NOMO-1 treated with DMSO at 0.1 percent for 48 hours (cell line): Measurements from ENCODE around the gene AGK.
"Not testable (repeated sequence)": the region's sequence is repeated elsewhere in the genome, so short reads cannot be mapped to it uniquely, and the experiment has no call there.

Experiments
- DNase-seq: peaks from one replicate; lab custom pipeline; 2025; ENCODE audit not compliant: unreplicated experiment; lab: John Stamatoyannopoulos, UW

The AGK gene

DNA sequence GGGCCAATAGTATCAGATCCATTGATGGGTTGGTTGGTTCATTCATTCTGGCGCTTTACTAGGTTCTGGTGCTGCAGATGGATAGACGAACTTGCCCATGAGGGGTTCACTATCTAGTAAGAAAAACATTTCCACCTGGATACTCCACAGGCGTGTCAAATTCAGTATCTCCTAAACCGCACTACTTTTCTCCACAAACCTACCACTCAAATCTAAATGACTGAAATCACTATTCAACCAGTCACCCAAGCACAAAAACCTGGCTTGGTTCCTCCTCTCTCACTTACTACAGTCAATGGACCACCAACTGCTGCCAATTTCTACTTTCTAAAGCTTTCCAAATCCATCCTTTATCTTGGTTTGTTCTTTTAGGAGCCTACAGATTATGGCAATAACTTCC is 572 bp downstream of the AGK start:
- DNase-seq = no peak

DNA sequence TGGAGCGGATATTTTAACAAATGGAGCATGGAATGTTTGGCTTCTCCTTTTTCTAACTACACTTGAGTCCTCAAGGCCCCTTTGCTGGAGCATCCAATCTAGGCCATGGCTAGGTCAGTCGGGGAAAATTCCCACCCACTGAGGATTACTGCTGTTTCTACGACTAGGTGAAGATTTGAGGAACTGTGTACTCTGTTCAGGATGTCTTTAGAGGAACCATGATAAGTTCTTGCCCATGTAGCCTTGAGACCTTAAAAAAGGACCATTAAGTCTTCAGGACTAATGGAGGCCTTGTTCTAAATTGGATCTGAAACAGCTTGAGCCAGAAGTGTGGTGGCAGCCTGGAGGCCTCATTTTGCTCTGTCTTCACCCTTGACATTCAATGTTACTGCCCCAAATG is 6.2 kb downstream of the AGK start:
- DNase-seq = no peak

DNA sequence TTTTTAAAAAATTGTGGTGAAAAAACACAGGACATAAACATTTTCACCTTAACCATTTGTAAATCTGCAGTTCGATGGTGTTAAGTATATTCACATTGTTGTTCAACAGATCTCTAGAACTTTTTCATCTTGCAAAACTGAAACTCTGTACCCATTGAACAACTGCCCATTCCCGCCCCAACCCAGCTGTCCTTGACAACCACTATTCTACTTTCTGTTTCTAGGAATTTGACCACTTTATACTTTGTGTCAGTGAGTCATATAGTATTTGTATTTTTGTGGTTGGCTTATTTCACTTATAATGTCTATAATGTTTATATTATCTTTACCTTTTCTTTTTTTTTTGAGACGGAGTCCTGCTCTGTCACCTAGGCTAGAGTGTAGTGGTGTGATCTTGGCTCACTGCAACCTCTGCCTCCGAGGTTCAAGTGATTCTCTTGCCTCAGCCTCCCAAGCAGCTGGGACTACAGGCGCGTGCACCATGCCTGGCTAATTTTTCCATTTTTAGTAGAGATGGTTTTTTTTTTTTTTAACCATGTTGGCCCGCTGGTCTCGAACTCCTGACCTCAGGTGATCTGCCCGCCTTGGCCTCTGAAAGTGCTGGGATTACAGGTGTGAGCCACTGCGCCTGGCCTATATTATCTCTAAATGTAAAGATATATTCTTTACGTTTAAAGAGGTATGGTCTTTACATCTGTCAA is 6.8 kb downstream of the AGK start:
- not testable (repeated sequence) for DNase-seq

DNA sequence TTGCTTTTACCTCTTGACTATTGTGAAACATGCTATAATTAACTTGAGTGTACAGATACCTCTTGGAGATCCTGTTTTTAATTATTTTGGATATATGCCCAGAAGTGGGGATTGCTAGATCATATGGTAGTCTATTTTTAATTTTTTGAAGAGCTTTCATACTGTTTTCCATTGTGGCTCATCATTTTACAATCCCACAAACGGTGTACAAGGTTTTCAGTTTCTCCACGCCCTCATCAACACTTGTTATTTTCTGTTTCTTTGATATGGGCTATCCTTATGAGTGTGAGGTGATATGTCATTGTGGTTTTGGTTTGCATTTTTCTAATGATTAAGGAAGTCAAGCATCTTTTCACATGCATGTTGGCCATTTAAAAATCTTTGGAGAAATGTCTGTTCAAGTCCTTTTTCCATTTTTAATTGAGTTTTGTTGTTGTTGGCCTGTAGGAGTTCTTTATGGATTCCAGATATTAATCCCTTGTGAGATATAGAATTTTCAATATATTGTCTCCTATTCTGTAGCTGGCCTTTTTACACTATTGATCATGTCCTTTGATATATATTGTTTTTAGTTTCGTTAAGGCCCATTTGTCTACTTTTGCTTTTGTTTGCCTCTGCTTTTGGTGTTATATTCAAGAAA is 7.5 kb downstream of the AGK start:
- no peak for DNase-seq

DNA sequence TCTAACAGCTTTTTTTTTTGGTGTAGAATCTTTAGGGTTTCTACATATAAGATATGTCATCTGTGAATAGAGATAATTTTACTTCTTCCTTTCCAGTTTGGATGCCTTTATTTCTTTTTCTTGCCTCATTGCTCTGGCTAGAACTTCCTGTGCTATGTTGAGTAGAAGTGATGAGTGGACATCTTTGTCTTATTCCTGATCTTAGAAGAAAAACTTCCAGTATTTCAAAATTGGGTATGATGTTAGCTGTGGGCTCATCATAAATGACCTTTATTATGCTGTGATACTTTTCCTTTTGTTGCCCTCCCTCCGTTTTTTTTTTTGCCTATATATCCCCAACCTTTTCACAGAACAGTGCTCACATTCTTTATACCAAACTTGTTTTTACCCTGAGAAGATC is 8.8 kb downstream of the AGK start:
- DNase-seq = no peak

DNA sequence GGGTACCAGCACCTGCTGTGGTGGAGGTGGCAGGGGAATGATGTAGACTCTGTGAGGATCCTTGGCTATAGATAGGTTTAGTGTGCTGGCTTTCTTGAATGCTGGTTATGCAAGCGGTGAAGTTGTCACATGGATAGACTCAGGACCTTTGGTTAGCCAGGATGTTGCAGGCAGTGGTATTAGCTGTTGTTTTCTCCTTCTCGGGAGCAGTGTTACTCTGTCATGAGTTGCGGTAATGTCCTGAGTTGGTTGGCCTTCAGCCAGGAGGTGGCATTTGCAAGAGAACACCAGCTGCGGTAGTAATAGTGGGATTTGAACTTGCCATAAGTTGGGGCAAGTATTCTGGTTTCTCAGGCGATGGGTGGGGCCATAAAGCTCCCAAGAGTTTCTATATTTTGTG is 10.8 kb downstream of the AGK start:
- no peak for DNase-seq

DNA sequence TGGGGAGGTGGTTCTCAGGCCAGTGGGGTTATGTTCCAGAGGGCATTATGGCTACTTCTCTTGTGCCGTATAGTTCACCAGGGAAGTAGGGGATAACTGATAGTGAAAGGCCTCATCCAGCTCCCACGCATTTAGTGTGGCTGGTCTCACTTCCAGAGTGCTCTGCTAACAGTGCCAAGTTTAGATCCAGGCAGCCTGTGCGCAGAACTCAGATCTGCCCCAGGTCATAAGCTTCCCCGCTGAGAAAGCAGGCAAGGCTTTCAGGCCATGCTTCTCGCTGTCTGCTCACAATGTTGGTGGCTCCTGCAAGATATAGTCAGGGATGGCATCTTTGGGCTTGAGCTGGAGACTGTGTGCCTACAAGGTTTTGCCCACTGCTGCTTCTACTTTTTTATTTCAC is 11.3 kb downstream of the AGK start:
- no peak for DNase-seq

DNA sequence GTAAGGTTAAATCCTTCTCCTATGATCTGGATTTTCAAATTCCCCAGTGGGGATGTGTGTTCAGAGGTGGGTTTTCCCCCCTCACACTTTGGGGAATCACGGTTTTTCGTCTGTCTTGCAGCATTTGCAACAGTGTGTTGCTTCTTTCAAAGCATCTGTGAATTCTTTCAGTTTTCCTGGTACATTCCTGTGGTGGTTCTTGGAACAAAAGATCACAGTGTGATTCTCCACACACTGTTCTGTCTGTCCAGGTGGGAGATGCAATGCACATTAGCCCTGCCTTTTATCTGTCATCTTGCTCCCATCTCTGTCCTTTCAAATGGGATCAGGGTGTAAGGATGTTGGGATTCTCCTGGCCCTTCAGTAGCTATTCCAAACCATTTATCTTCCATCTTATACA is 11.8 kb downstream of the AGK start:
- DNase-seq = no peak

DNA sequence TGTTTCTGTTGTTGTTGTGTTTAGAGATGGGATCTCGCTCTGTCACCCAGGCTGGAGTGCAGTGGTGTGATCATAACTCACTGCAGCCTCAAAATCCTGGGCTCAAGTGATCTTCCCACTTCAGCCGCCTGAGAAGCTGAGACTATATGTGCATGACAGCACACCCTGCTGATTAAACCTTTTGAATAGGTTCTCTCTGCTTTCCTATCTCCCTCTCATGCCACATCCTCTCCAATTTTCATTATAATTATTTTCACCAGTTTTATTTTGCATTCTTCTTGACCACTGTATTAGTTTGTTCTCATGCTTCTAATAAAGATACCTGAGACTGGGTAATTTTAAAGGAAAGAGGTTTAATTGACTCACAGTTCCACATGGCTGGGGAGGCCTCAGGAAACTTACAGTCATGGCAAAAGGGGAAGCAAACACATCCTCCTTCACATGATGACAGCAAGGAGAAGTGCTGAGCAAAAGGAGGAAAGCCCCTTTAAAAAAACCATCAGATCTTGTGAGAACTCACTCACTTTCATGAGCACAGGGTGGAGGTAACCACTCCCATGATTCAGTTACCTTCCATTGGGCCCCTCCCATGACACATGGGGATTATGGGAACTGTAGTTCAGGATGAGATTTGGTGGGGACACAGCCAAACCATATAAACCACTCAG is 12.9 kb downstream of the AGK start:
- DNase-seq = no peak

DNA sequence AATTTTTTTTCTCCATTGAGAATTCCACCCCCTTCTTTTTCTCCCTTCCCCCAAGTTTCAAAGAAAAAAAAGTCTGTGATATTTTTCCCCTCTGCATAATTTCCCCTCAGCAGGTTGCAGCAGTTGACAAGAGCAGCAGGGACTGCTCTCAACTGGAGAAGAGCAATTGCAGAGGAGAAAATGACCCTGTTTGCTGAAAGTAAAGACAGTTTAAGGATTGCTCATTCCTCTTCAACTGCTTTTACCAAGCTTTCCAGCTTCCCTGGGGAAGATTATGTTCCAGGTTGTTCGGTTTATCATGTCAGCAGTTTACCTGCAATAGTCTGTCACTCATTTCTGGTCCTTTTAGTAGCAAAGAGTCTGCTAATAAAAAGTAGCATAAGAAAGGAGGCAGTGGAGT is 16.2 kb downstream of the AGK start:
- DNase-seq = no peak

DNA sequence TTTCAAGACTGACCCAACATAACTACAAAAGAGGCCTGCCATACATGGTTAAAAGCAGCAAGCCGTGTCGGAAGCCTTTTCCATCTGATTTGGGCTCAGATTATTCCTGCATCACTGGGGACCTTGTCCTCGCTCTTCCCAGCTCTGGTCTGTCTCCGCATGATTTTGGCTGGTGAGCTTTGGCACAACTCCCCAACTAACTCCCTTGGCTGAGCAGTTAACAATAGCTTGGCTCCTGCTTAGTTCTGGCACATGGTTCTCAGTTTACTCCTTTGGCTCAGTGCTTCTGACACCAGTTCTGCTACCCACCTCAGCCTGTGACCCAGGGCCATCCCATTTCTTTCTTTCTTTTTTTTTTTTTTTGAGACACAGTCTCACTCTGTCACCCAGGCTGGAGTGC is 17.0 kb downstream of the AGK start:
- DNase-seq = no peak

DNA sequence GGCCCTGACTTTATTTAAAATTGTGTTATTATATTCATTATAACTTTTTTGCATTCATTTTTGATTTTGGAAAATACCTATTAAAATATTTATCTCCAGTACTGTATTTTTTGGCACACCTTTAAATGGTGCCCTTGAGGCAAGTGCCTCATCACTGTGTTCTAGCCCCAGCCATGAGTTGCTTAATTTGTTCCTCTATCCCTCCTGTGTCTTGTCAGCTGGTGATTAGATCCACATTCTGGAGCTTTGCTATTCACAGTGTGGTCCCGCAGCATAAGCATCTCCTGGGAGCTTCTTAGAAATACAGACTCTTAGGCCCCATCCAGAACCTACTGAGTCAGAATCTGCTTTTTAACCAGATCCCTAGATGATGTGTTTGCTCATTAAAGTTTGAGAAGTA is 19.8 kb downstream of the AGK start:
- no peak for DNase-seq

DNA sequence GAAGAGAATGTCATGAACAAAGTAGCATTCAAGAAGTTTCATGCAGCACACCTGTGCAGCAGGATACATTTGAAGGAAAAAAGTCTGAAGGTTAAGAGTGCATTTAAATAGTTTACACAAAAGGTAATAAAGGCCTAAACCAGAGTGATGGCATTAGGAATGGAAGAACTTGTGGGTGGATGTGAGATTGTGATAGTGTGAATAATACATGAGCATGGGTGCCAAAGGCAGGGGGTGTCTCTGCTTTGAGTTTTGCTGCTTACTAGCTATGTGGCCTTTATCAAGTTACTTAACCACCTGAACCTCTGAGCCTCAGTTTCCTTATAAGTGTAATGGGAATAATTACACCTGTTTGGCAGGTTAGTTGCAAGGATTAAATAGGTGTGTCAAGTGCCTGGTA is 21.0 kb downstream of the AGK start:
- DNase-seq = no peak

DNA sequence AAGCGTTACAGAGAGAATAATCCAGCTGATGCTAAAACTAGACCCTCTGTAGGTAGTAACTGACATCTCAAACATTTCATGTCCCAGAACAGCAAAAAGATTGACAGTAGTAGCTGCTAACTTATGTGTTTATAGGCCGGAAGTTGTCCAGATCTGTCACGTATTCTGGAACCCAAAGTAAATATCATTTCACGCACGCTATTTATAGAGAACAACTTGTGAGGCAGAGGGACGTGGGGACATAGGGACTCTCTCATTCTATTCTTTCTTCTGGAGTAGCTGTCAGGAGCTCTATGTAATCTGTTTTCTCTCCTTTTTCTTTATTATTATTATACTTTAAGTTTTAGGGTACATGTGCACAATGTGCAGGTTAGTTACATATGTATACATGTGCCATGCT is 22.3 kb downstream of the AGK start:
- no peak for DNase-seq

DNA sequence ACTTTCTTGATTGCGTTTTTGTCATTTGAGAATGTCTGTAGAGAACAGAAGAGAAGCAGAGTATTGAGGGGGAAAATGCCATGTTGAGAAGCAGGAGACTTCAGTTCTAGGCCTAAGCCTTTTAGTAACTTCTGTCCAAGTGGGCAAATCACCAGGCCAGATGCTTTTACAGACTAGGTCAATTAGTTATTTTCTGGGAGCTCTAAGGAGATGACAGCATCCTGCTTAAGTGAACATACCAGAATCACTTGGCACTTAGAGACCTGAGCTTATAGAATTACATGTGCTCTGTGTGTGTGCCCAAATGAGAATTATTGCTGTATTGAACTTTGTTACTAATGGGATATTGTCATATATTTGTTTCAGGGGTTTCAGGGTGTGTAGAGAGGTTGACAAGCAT is 24.0 kb downstream of the AGK start:
- no peak for DNase-seq

DNA sequence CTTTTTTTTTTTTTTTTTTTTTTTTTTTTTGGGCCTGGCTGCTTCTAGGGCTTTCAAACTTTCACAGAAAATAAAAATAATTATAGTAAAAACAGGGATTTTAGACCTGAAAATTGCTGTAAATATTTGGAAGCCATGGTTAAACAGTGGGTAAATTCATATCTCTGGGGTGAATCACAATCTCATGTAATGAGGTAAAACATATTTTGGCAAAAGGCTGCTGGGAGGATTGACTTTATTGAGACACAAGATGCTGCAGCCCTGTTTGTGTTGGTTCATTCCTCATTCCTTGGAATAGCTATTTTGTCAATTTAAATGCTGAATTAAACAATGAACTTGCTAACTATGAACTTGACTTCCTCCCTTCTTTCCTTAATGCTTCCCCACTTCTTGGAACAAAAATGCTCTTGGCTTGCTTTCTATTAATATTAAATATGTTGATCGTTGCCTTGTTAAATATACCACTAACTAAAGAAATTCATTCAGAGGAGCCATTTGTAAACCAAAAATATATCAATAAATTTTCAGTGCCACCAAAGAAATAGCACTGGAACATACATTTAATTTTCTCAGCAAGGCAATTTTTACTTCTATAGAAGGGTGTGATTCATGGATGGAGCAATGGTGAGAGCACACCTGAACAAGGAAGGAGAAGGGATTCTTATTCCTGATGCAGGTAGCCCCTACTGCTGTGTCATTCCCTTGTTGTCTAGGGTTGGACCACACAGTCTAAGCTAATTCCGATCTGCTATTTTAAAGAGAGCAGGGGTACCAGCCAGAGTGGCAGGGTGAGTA is 24.6 kb downstream of the AGK start:
- DNase-seq = no peak

DNA sequence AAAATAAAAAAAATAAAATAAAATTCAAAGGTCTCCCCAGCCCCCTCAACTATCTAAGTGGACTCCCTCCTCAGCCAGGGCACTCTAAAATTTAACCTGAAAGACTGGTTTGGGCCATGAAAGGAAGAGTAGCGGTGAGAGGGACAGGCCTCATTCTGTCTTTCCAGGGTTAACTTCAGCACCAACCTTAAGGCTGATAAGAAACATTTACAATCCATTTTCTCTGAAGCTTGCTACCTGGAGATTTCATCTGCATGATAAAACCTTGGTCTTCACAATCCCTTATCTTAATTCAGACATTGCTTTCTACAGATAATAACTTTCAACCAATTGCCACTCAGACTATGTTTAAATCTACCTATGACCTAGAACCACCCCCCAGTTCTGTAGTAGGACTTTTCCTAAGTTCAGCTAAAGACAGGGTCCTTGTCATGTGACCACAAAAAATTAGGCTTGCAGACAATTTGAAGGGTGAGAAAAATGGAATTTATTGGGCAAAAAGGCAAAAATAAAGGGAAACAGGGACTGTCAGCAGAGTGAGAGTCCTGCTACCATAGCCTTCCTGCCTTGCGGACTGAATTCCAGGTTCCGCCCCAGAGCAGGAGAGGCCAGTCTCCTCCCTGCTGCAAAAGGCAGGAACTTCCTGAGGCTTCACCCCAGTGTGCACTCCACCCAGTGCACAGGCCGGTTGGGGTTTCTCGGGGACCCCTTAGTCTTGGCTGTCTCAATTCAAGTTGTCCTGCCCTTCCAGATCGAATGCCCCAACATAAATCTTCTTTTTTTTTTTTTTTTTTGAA is 26.0 kb downstream of the AGK start:
- DNase-seq = no peak

DNA sequence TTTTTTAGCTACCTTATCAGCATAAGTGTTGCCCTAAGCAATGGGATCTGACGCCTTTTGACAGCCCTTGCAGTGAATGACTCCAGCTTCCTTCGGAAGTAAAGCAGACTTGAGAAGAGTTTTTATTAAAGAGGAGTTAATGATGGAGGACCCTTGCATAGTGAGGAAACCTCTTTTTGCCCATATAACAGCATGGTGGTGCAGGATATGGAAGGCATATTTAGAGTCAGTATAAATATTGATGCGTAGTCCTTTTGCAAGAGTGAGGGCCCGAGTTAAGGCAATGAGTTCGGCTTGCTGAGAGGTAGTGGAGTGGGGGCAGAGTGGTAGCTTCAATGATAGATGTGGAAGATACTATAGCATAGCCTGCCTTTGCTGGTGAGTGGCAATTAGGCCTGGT is 28.7 kb downstream of the AGK start:
- not testable (repeated sequence) for DNase-seq

DNA sequence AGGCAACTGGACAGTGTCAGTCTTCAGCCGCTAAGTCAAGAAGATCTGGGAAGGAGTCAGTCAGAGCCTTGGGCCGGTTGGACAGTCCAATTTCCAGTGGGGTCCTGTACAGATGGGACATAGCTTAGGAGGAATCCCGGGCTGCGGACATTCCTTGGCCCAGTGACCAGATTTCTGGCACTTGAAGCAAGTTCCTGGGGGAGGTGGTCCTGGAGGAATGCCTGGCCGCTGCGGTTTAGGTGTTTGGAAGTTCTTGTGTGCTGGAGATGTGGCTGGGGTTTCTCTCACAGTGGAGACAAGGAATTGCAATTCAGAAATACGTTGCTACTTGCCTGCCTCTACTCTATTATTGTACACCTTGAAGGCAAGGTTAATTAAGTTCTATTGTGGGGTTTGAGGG is 30.9 kb downstream of the AGK start:
- DNase-seq = not testable (repeated sequence)

DNA sequence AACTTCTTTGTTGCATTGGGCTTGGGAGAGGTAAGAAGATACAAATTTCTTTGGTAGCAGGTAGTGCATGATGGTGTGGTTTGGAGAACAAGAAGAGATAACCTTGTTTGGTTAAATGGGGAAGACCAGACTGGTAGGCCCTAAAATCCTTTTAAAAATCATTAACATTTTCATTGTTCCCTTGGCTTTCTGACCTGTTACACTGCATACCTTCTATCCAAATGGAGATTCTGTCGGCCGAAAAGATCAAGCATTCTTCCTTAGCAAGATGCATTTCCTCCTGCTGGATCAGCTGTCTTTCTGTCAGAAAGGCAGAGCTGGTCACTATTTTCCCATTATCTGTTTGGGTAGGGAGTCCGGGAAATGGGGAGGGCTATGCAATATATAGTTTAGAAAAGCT is 33.7 kb downstream of the AGK start:
- no peak for DNase-seq
